Activated CD4-positive, alpha-beta T cell treated with anti-CD3 and anti-CD28 coated beads, Interleukin-2, amount 10 ng/mL, durations not matched to agents 7 days and 5 days (primary cell): ENCODE measurements around the gene MED13L. TPM values are rescaled to one million over a fixed set of nuclear protein-coding genes. Genes with fewer than 3 reads are reported as not detected.

Experiments
- CTCF ChIA-PET: fragments of 350-600 bp; sonication (Branson Sonifier 250); formaldehyde crosslinking; loops from one replicate; lab custom pipeline; 2021; ENCODE audit warnings: antibody characterized with exemption; lab: Charles Lee
- POLR2A ChIA-PET: fragments of 350-600 bp; sonication (Branson Sonifier 250); formaldehyde crosslinking; loops from one replicate; lab custom pipeline; 2021; ENCODE audit warnings: antibody characterized with exemption; lab: Charles Lee
- DNase-seq: peaks from one replicate; pipeline ENCODE4 v3.0.0-alpha.2; 2020
- H3K27ac Mint-ChIP-seq: one replicate; pipeline ENCODE4 v1.8.0; 2021; ENCODE audit warnings: mild to moderate bottlenecking, moderate library complexity, mixed read lengths
- H3K27me3 Mint-ChIP-seq: one replicate; pipeline ENCODE4 v1.8.0; 2021; ENCODE audit warnings: mixed read lengths
- H3K36me3 Mint-ChIP-seq: one replicate; pipeline ENCODE4 v1.8.0; 2021; ENCODE audit warnings: low read depth, mixed read lengths
- H3K4me1 Mint-ChIP-seq: one replicate; pipeline ENCODE4 v1.8.0; 2021; ENCODE audit warnings: mixed read lengths
- H3K4me3 Mint-ChIP-seq: one replicate; pipeline ENCODE4 v1.8.0; 2021; ENCODE audit warnings: mild to moderate bottlenecking, moderate library complexity, mixed read lengths
- H3K9me3 Mint-ChIP-seq: one replicate; pipeline ENCODE4 v1.8.0; 2021; ENCODE audit warnings: mixed read lengths
- total RNA-seq, 2 experiments: library from RNA; stranded (reverse); gene quantifications; one replicate each; pipeline ENCODE4 v1.2.3, GENCODE V29; 2021

MED13L gene
- total RNA-seq, 2 experiments from 2014 or later: 97.1 to 99.7 TPM

DNA sequence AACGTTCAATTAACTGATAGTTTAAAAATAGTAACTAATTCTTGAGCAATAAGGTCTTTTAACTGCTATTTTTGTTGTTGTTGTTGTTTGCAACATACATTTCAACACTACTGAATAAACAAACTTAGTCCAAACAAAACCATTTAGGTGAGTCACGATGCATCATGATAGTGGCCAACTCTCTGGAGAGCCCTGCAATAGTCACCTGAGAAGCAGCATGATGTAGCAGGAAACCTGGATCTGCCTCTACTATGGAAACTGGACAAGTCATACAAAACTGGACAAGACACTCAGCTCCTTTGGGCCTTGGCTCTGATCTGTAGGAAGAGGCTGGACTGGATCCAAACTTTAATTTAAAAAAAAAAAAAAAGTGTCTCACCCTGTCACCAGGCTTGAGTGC, 117.3 kb downstream of the MED13L start:
- Mint-ChIP-seq H3K4me3 (no peak overlapping the region), H3K9me3 (no peaks in the 10 kb centered on the region), H3K36me3 (no peaks in the 10 kb centered on the region), H3K27ac (no peak overlapping the region), H3K4me1 (peaks cover 30% of the 10 kb centered on the region), H3K27me3 (no peaks in the 10 kb centered on the region)
- ChIA-PET CTCF (interaction anchor here (0.7 to 0.8 kb wide), 2 partner anchors 56 to 560 kb away, joined by 3 to 4 read pairs; no protein-coding TSS in a partner anchor), POLR2A (interaction anchor here (0.6 kb wide), 1 partner anchor 22 kb away, joined by 3 read pairs; no protein-coding TSS in a partner anchor)
- no peak for DNase-seq

GRCh38 chr12:116159593-116160200, 117.8 kb downstream of the MED13L start:
- POLR2A ChIA-PET: interaction anchor here (0.6 kb wide), 1 partner anchor 21 kb away, joined by 3 read pairs; no protein-coding TSS in a partner anchor
- Mint-ChIP-seq H3K4me1 (peaks cover 26% of the 10 kb centered on the region), H3K36me3 (no peaks in the 10 kb centered on the region), H3K27ac (no peak overlapping the region), H3K9me3 (no peaks in the 10 kb centered on the region), H3K27me3 (no peaks in the 10 kb centered on the region), H3K4me3 (no peak overlapping the region)
- no peak for DNase-seq
- CTCF ChIA-PET: no interaction called here

- DNase-seq: no peak
- POLR2A ChIA-PET: no interaction called here
- no peaks in the 10 kb centered on the region for H3K9me3 Mint-ChIP-seq
- no peaks in the 10 kb centered on the region for H3K27me3 Mint-ChIP-seq
- no peaks in the 10 kb centered on the region for H3K36me3 Mint-ChIP-seq
- H3K4me1 Mint-ChIP-seq: peaks cover 21% of the 10 kb centered on the region
- H3K4me3 Mint-ChIP-seq: no peak overlapping the region
- no peak overlapping the region for H3K27ac Mint-ChIP-seq
- CTCF ChIA-PET: no interaction called here
Observed at GRCh38 chr12:116159175-116159574, 118.3 kb downstream of the MED13L start.

GRCh38 chr12:116157845-116158267, 119.6 kb downstream of the MED13L start:
- ChIA-PET POLR2A (no interaction called here), CTCF (interaction anchor here (0.6 to 1.1 kb wide), 3 partner anchors 14 to 218 kb away, joined by 3 to 5 read pairs (median 5); no protein-coding TSS in a partner anchor)
- Mint-ChIP-seq H3K9me3 (no peaks in the 10 kb centered on the region), H3K4me3 (no peak overlapping the region), H3K27me3 (no peaks in the 10 kb centered on the region), H3K27ac (no peak overlapping the region), H3K4me1 (peaks cover 21% of the 10 kb centered on the region), H3K36me3 (no peaks in the 10 kb centered on the region)
- no peak for DNase-seq

DNA sequence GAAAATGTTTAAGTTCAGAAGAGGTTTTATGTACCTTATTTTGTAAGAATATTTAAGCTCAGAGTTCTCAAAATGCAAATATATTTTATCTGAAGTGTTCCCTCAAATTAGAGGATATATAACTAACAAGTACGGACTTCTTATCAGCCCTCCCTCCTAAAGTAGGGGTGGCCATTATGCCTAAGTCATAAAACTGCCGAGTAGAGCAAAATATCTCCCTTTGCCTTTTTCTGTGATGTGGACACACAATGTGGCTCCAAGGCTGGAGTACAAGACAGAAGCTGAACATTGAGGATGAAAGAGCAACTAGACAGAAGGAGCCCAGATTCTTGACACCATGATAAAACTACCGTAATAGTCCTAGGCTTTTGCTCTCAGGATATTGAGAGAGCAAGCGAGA, 120.9 kb downstream of the MED13L start:
- no peaks in the 10 kb centered on the region for H3K9me3 Mint-ChIP-seq
- no peaks in the 10 kb centered on the region for H3K36me3 Mint-ChIP-seq
- H3K27ac Mint-ChIP-seq: no peak overlapping the region
- peaks cover 28% of the 10 kb centered on the region for H3K4me1 Mint-ChIP-seq
- no peak for DNase-seq
- POLR2A ChIA-PET: no interaction called here
- no peaks in the 10 kb centered on the region for H3K27me3 Mint-ChIP-seq
- CTCF ChIA-PET: interaction anchor here (0.6 kb wide), 1 partner anchor 32 kb away, joined by 3 read pairs; no protein-coding TSS in a partner anchor
- H3K4me3 Mint-ChIP-seq: no peak overlapping the region

- ChIA-PET CTCF (no interaction called here), POLR2A (no interaction called here)
- H3K27me3 Mint-ChIP-seq: no peaks in the 10 kb centered on the region
- H3K4me1 Mint-ChIP-seq: peaks cover 28% of the 10 kb centered on the region
- no peak overlapping the region for H3K27ac Mint-ChIP-seq
- DNase-seq: no peak
- no peaks in the 10 kb centered on the region for H3K36me3 Mint-ChIP-seq
- H3K9me3 Mint-ChIP-seq: no peaks in the 10 kb centered on the region
- no peak overlapping the region for H3K4me3 Mint-ChIP-seq
Observed at GRCh38 chr12:116155383-116155782, 122.1 kb downstream of the MED13L start.

DNA sequence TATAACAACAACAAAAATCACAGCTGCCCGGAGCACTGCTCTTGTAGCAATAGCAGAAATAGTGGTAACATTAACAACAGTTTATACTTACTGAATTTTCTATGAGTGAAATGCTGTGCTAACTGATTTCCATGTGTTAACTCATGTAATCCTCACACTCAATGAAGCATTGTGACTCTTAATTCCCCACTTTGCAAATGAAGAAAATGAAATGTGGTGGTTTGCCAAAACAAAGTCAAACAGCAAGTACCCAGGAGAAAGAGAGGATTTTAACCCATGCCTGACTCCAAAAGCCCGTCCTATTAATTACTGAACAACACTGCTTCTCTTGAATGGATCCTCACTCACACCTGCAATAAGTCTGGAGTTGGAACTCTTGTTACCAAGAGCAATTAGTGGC, 123.5 kb downstream of the MED13L start:
- H3K9me3 Mint-ChIP-seq: no peaks in the 10 kb centered on the region
- no peak overlapping the region for H3K4me3 Mint-ChIP-seq
- ChIA-PET CTCF (no interaction called here), POLR2A (no interaction called here)
- H3K27ac Mint-ChIP-seq: no peak overlapping the region
- no peak for DNase-seq
- H3K36me3 Mint-ChIP-seq: no peaks in the 10 kb centered on the region
- H3K27me3 Mint-ChIP-seq: no peaks in the 10 kb centered on the region
- peaks cover 33% of the 10 kb centered on the region for H3K4me1 Mint-ChIP-seq

DNA sequence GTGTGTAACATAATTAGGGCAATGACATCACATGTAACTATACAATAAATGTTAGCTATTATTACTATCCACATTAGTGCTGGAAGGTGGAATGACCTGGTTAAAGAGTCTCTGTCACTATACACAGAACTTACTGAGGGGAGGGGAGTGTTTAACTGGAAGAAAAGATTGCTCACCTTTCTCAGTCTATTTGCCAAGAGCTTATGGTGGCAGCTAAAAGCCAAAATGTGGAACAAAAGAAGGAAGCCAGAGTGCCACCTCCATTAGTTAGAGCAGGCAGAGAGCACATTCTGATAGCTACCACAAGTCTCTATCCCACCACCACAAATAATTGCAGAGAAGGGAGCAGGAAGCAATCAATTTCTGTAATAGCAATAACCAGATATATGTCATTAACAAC, 124.4 kb downstream of the MED13L start:
- H3K4me3 Mint-ChIP-seq: no peak overlapping the region
- H3K36me3 Mint-ChIP-seq: no peaks in the 10 kb centered on the region
- no peak overlapping the region for H3K27ac Mint-ChIP-seq
- peaks cover 34% of the 10 kb centered on the region for H3K4me1 Mint-ChIP-seq
- ChIA-PET CTCF (no interaction called here), POLR2A (no interaction called here)
- no peak for DNase-seq
- no peaks in the 10 kb centered on the region for H3K9me3 Mint-ChIP-seq
- H3K27me3 Mint-ChIP-seq: no peaks in the 10 kb centered on the region

GRCh38 chr12:116152268-116152667, 125.2 kb downstream of the MED13L start:
- Mint-ChIP-seq H3K9me3 (no peaks in the 10 kb centered on the region), H3K4me1 (peaks cover 25% of the 10 kb centered on the region), H3K4me3 (no peak overlapping the region), H3K36me3 (no peaks in the 10 kb centered on the region), H3K27ac (no peak overlapping the region), H3K27me3 (no peaks in the 10 kb centered on the region)
- ChIA-PET POLR2A (no interaction called here), CTCF (no interaction called here)
- no peak for DNase-seq

GRCh38 chr12:116150452-116150851, 127.0 kb downstream of the MED13L start:
- Mint-ChIP-seq H3K36me3 (no peaks in the 10 kb centered on the region), H3K27me3 (no peaks in the 10 kb centered on the region), H3K4me1 (peaks cover 23% of the 10 kb centered on the region), H3K27ac (no peak overlapping the region), H3K9me3 (no peaks in the 10 kb centered on the region), H3K4me3 (no peak overlapping the region)
- ChIA-PET CTCF (interaction anchor here (0.9 to 1.9 kb wide), 2 partner anchors 9 to 12 kb away, joined by 3 to 6 read pairs; no protein-coding TSS in a partner anchor), POLR2A (interaction anchor here (0.5 kb wide), 1 partner anchor 32 kb away, joined by 3 read pairs; no protein-coding TSS in a partner anchor)
- no peak for DNase-seq

DNA sequence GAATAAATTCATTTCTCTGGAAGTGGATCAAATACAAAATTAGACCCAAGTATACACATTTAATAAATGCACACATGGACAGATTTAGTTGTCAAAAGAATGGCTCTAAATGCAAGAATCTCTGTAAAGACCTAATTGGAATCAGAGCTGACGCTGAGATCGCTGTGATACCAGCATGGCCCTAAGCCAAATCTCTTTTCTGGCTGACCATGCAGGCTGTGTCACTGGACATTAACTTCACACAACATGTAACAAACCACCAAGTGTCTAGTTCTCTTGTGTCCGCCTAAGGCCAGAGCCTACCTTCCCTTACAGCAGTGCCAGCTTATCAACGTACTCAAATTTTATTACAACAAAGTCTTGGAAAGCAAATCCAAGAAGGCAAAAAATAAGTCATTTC, 127.5 kb downstream of the MED13L start:
- Mint-ChIP-seq H3K36me3 (no peaks in the 10 kb centered on the region), H3K4me3 (no peak overlapping the region), H3K27me3 (no peaks in the 10 kb centered on the region), H3K27ac (no peak overlapping the region), H3K9me3 (no peaks in the 10 kb centered on the region), H3K4me1 (peaks cover 25% of the 10 kb centered on the region)
- DNase-seq: no peak
- POLR2A ChIA-PET: interaction anchor here (0.5 kb wide), 1 partner anchor 32 kb away, joined by 3 read pairs; no protein-coding TSS in a partner anchor
- CTCF ChIA-PET: interaction anchor here (0.9 to 1.9 kb wide), 2 partner anchors 9 to 13 kb away, joined by 3 to 6 read pairs; no protein-coding TSS in a partner anchor

DNA sequence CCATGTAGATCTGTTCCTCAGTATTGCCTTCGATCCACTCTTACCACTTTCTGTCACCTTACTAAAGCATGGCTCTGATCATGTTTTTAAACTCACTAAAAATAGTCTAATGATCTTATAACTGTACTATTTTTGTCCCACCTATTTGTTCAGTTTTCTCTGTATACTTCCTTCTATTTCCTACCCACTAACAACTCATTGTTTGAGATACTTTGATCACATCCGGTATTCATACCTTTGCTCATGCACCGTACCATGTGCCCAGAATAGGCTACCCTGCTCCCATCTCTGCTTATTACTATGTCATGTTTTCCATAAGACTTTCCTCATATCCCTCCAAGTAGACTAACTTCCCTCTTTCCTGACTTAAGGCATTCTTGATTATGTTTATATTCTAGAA, 128.6 kb downstream of the MED13L start:
- no peaks in the 10 kb centered on the region for H3K27me3 Mint-ChIP-seq
- H3K4me3 Mint-ChIP-seq: no peak overlapping the region
- H3K9me3 Mint-ChIP-seq: no peaks in the 10 kb centered on the region
- ChIA-PET POLR2A (no interaction called here), CTCF (interaction anchor here (1.9 kb wide), 1 partner anchor 14 kb away, joined by 6 read pairs; no protein-coding TSS in a partner anchor)
- no peak for DNase-seq
- H3K36me3 Mint-ChIP-seq: no peaks in the 10 kb centered on the region
- peaks cover 34% of the 10 kb centered on the region for H3K4me1 Mint-ChIP-seq
- no peak overlapping the region for H3K27ac Mint-ChIP-seq

DNA sequence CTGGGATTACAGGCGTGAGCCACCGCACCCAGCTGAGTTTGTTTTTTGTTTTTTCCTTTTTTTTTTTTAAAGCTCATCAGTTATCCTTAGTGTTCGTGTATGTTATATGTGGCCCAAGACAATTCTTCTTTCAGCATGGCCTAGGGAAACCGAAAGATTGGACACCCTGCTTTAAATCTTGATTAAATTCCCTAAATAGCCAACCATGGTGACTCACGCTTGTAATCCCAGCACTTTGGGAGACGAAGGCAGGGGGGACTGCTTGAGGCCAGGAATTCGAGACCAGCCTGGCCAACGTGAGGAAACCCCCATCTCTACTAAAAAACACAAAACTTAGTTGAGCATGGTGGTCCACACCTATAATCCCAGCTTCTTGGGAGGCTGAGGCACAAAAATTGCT, 131.1 kb downstream of the MED13L start:
- Mint-ChIP-seq H3K4me3 (no peak overlapping the region), H3K27me3 (no peaks in the 10 kb centered on the region), H3K9me3 (no peaks in the 10 kb centered on the region), H3K36me3 (no peaks in the 10 kb centered on the region), H3K27ac (no peak overlapping the region), H3K4me1 (peaks cover 43% of the 10 kb centered on the region)
- DNase-seq: no peak
- ChIA-PET CTCF (interaction anchor here (1.1 to 1.5 kb wide), 3 partner anchors 39 to 99 kb away, joined by 3 read pairs; no protein-coding TSS in a partner anchor), POLR2A (no interaction called here)
